OCI-LY3 (cell line): ENCODE measurements around the gene HHATL.

Experiments used
- H2AFZ ChIP-seq: fragments of 200-600, 300-600 bp; shearing (Covaris generic); 2 replicates; pipeline ENCODE4 v1.6.0; 2014; ENCODE audit warnings: antibody characterized with exemption, low read depth, low read length
- H3K27ac ChIP-seq: fragments of 200-600, 300-600 bp; sonication (generic); 2 replicates; pipeline ENCODE4 v1.5.1; 2014; ENCODE audit warnings: mild to moderate bottlenecking, low read length, moderate library complexity, mixed read lengths
- H3K27me3 ChIP-seq: fragments of 200-600, 300-600 bp; sonication (generic); 2 replicates; pipeline ENCODE4 v1.6.1; 2014; ENCODE audit warnings: low read depth, low read length, mixed read lengths
- H3K36me3 ChIP-seq: fragments of 200-600, 300-600 bp; sonication (generic); replicated peaks from 2 replicates; pipeline ENCODE3; 2014; ENCODE audit warnings: low read depth, low read length, mixed read lengths
- H3K4me1 ChIP-seq: fragments of 300-600, 200-600 bp; sonication (generic); 2 replicates; pipeline ENCODE4 v1.6.1; 2014; ENCODE audit warnings: low read length, mixed read lengths
- H3K4me2 ChIP-seq: fragments of 200-600, 300-600 bp; sonication (generic); 2 replicates; pipeline ENCODE4 v1.6.1; 2014; ENCODE audit warnings: low read length, mixed read lengths
- H3K4me3 ChIP-seq: fragments of 300-600, 200-600 bp; sonication (generic); 2 replicates; pipeline ENCODE4 v1.5.1; 2014; ENCODE audit warnings: antibody characterized with exemption, mild to moderate bottlenecking, low read length, moderate library complexity
- H3K79me2 ChIP-seq: fragments of 300-600, 200-600 bp; shearing (Covaris generic); 2 replicates; pipeline ENCODE4 v1.6.1; 2014; ENCODE audit warnings: mild to moderate bottlenecking, low read length, mixed read lengths
- H3K9ac ChIP-seq: fragments of 300-600, 200-600 bp; shearing (Covaris generic); 2 replicates; pipeline ENCODE4 v1.6.0; 2014; ENCODE audit warnings: mild to moderate bottlenecking, low read length, moderate library complexity
- H3K9me3 ChIP-seq: fragments of 200-600, 300-600 bp; shearing (Covaris generic); 2 replicates; pipeline ENCODE4 v1.6.1; 2014; ENCODE audit warnings: low read length, mixed read lengths; ENCODE audit not compliant: insufficient read depth
- H4K20me1 ChIP-seq: fragments of 200-600, 300-600 bp; sonication (generic); 2 replicates; pipeline ENCODE4 v1.6.1; 2016; ENCODE audit warnings: low read length, mixed read lengths; ENCODE audit not compliant: insufficient read depth
- CTCF ChIP-seq: fragments of 200-600, 300-600 bp; sonication (generic); IDR thresholded peaks from 2 replicates; pipeline ENCODE4 v1.5.1; 2014; ENCODE audit warnings: antibody characterized with exemption, low read length, low read depth
- EZH2phosphoT487 ChIP-seq: fragments of 200-600 bp; shearing (Covaris generic); IDR thresholded peaks from 2 replicates; pipeline ENCODE4 v1.6.1; 2018; ENCODE audit warnings: antibody characterized with exemption, mixed run types, low read depth

The HHATL gene

GRCh38 chr3:42680271-42680670 lies 22.3 kb downstream of the HHATL start:
- H3K9ac ChIP-seq, result no peak overlapping the region
- peaks cover 18% of the 10 kb centered on the region for H3K27me3 ChIP-seq
- H4K20me1 ChIP-seq, result no peaks in the 10 kb centered on the region
- H3K4me1 ChIP-seq, result no peaks in the 10 kb centered on the region
- no peak for TF ChIP-seq CTCF
- TF ChIP-seq EZH2phosphoT487, result no peak
- no peak overlapping the region for H3K4me2 ChIP-seq
- H2AFZ ChIP-seq, result no peak overlapping the region
- H3K79me2 ChIP-seq, result no peaks in the 10 kb centered on the region
- H3K36me3 ChIP-seq, result no peaks in the 10 kb centered on the region
- peaks cover 7% of the 10 kb centered on the region for H3K9me3 ChIP-seq
- no peak overlapping the region for H3K27ac ChIP-seq
- H3K4me3 ChIP-seq, result no peak overlapping the region

GRCh38 chr3:42678447-42678846 lies 24.2 kb downstream of the HHATL start:
- Histone ChIP-seq H3K36me3 (no peaks in the 10 kb centered on the region), H3K4me1 (no peaks in the 10 kb centered on the region), H3K9ac (no peak overlapping the region), H3K9me3 (peaks cover 7% of the 10 kb centered on the region), H3K79me2 (no peaks in the 10 kb centered on the region), H4K20me1 (no peaks in the 10 kb centered on the region), H3K27ac (no peak overlapping the region), H3K4me2 (no peak overlapping the region), H2AFZ (no peak overlapping the region), H3K27me3 (peaks cover 18% of the 10 kb centered on the region), H3K4me3 (no peak overlapping the region)
- TF ChIP-seq CTCF, result no peak
- no peak for TF ChIP-seq EZH2phosphoT487

DNA sequence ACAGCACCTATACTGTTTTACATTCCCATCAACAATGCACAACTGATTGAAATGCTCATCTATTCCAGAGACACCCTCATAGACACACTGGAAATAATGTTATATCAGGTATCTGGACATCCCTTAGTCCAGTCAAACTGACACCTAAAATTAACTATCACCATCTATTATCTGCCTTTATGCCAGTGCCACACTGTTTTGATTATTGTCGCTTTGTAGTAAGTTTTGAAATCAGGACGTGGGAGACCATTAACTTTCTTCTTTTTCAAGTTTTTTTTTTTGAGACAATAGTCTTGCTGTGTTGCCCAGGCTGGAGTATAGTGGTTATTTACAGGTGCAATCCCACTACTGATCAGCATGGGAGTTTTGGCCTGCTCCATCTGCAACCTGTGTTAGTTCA lies 26.7 kb downstream of the HHATL start:
- no peak overlapping the region for H3K4me3 ChIP-seq
- no peaks in the 10 kb centered on the region for H3K36me3 ChIP-seq
- peaks cover 5% of the 10 kb centered on the region; the same call in 1 of the 2 replicates for H3K27me3 ChIP-seq
- H3K9ac ChIP-seq, result no peak overlapping the region
- H3K9me3 ChIP-seq, result peaks cover 7% of the 10 kb centered on the region
- H3K4me2 ChIP-seq, result no peak overlapping the region
- H4K20me1 ChIP-seq, result no peaks in the 10 kb centered on the region
- H3K27ac ChIP-seq, result no peak overlapping the region
- H2AFZ ChIP-seq, result no peak overlapping the region
- no peaks in the 10 kb centered on the region for H3K79me2 ChIP-seq
- no peaks in the 10 kb centered on the region for H3K4me1 ChIP-seq
- TF ChIP-seq CTCF (no peak), EZH2phosphoT487 (no peak)

DNA sequence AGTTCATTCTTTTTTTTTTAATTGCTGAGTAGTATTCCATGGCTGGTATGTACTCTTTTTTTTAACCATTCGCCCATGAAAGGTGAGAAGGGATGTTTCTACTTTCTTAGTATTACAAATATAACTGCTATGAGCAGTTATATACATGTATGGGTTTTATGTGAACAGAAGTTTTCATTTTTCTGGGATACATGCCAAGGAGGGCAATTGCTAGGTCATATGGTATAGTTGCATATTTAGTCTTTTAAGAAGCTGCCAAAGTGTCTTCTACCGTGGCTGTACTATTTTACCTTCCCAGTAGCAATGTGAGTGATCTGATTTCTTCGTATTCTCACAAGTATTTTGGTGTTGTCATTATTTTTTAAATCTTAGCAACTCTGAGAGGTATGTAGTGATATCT lies 28.5 kb downstream of the HHATL start:
- Histone ChIP-seq H3K4me3 (no peak overlapping the region), H3K4me1 (no peaks in the 10 kb centered on the region), H3K36me3 (no peaks in the 10 kb centered on the region), H3K27me3 (no peaks in the 10 kb centered on the region; the same call in 1 of the 2 replicates), H3K9me3 (peaks cover 7% of the 10 kb centered on the region), H2AFZ (no peak overlapping the region), H3K27ac (no peak overlapping the region), H3K4me2 (no peak overlapping the region), H3K9ac (no peak overlapping the region), H4K20me1 (no peaks in the 10 kb centered on the region), H3K79me2 (no peaks in the 10 kb centered on the region)
- TF ChIP-seq EZH2phosphoT487 (no peak), CTCF (no peak)
